ENCODE results near the gene SLIT3. TPM values are rescaled to one million over a fixed set of nuclear protein-coding genes. Genes with fewer than 3 reads are reported as not detected.

SLIT3 gene
- total RNA-seq, 1 experiment from 2014 or later, result 0.10 TPM

GRCh38 chr5:169175733-169176132, 125.2 kb downstream of the SLIT3 start:
- ChIA-PET CTCF (no interaction called here), RAD21 (ENCODE audit: low non-redundant PET in 1 of 2, low total read pairs in 2 of 2, uncharacterized antibody in 2 of 2, unreplicated experiment in 2 of 2) (no interaction called here), POLR2A (no interaction called here)
- Histone ChIP-seq H3K36me3 (ENCODE audit: control insufficient read depth in 1 of 2, insufficient read depth in 2 of 2, low read length in 2 of 2) (no peaks in the 10 kb centered on the region), H3K4me2 (ENCODE audit: low read length) (no peak overlapping the region), H3K9me2 (ENCODE audit: insufficient read depth) (no peaks in the 10 kb centered on the region), H3K27me3 (ENCODE audit: insufficient read depth, low read length) (peaks cover 26% of the 10 kb centered on the region), H3K9ac (ENCODE audit: low read length) (no peak overlapping the region), H3K4me1 (ENCODE audit: control insufficient read depth in 1 of 2, insufficient read depth in 2 of 2, low read length in 2 of 2) (no peaks in the 10 kb centered on the region), H3K27ac (ENCODE audit: low read depth, low read length) (no peak overlapping the region), H3K4me3 (replicated peaks in 1 of 2; ENCODE audit: low read depth in 1 of 2, low read length in 2 of 2) (no peak overlapping the region), H3K79me2 (ENCODE audit: insufficient read depth, low read length) (no peaks in the 10 kb centered on the region), H3K9me3 (ENCODE audit: control insufficient read depth in 1 of 2, insufficient read depth in 1 of 2, low read depth in 1 of 2, low read length in 2 of 2) (no peaks in the 10 kb centered on the region), H4K20me1 (ENCODE audit: insufficient read depth) (no peaks in the 10 kb centered on the region), H2AFZ (ENCODE audit: low read depth, low read length, poor library complexity, severe bottlenecking) (no peak overlapping the region)
- intact Hi-C loops (cut with micrococcal nuclease), result no loop called here
- no TSS peak for BruUV-seq (replicated peaks)
- no peak for DNase-seq (ENCODE audit: low read depth, low spot score)
- no peak for ATAC-seq
- TF ChIP-seq RAD21 (IDR thresholded peaks at IDR 0.05; ENCODE audit: low read depth), result no peak
- TF ChIP-seq CBX3 (IDR thresholded peaks at IDR 0.05; ENCODE audit: low read depth), result no peak
- TF ChIP-seq EGR1 (IDR thresholded peaks at IDR 0.05; ENCODE audit: low read depth), result no peak
- no peak for TF ChIP-seq JUND (IDR thresholded peaks at IDR 0.05)
- no peak for TF ChIP-seq SP1 (IDR thresholded peaks at IDR 0.05; ENCODE audit: low read depth)
- no peak for TF ChIP-seq REST (IDR thresholded peaks at IDR 0.05; ENCODE audit: low read depth)
- TF ChIP-seq ZFX (IDR thresholded peaks at IDR 0.05), result no peak
- no peak for TF ChIP-seq MAX (IDR thresholded peaks at IDR 0.05)
- TF ChIP-seq CTCF (IDR thresholded peaks at IDR 0.05 in 2 of 3, conservative IDR thresholded peaks at IDR 0.05 in 1 of 3; ENCODE audit: borderline replicate concordance in 1 of 3, insufficient read depth in 1 of 3, low read depth in 2 of 3, low read length in 2 of 3), result no peak
- no peak for TF ChIP-seq FOSL1 (IDR thresholded peaks at IDR 0.05; ENCODE audit: low read depth)
- TF ChIP-seq ELF1 (IDR thresholded peaks at IDR 0.05; ENCODE audit: borderline replicate concordance, low read depth), result no peak
- no peak for TF ChIP-seq ATF3 (IDR thresholded peaks at IDR 0.05)

Data from HCT116 (cell line).